DOHH2 (cell line): ENCODE results near the gene MYH11.

ENCODE experiments used
- H3F3A ChIP-seq: fragments of 200-600 bp; sonication (generic), shearing (Covaris generic); 2 replicates; pipeline ENCODE4 v1.6.0; 2016; ENCODE audit warnings: antibody characterized with exemption, mild to moderate bottlenecking; ENCODE audit not compliant: control insufficient read depth, insufficient read depth
- H3K27ac ChIP-seq: fragments of 200-600 bp; sonication (generic); 2 replicates; pipeline ENCODE4 v1.5.1; 2014; ENCODE audit warnings: low read depth, mild to moderate bottlenecking, low read length, moderate library complexity
- H3K27me3 ChIP-seq: fragments of 200-600 bp; sonication (generic); 2 replicates; pipeline ENCODE4 v1.6.1; 2014; ENCODE audit warnings: mild to moderate bottlenecking, low read length, mixed read lengths; ENCODE audit not compliant: control insufficient read depth
- H3K36me3 ChIP-seq: fragments of 200-600 bp; sonication (generic); 2 replicates; pipeline ENCODE4 v1.6.1; 2014; ENCODE audit warnings: mild to moderate bottlenecking, low read length, moderate library complexity, mixed read lengths; ENCODE audit not compliant: control insufficient read depth
- H3K4me1 ChIP-seq: fragments of 200-600 bp; sonication (generic); 2 replicates; pipeline ENCODE4 v1.6.1; 2014; ENCODE audit warnings: mild to moderate bottlenecking, low read length, mixed read lengths; ENCODE audit not compliant: control insufficient read depth
- H3K4me2 ChIP-seq: fragments of 200-600 bp; sonication (generic); 2 replicates; pipeline ENCODE4 v1.6.0; 2014; ENCODE audit warnings: mild to moderate bottlenecking, low read length, moderate library complexity
- H3K4me3 ChIP-seq: fragments of 200-600 bp; sonication (generic); 2 replicates; pipeline ENCODE4 v1.5.1; 2014; ENCODE audit warnings: mild to moderate bottlenecking, low read length, mixed read lengths
- H3K79me2 ChIP-seq: fragments of 200-600 bp; sonication (generic); 2 replicates; pipeline ENCODE4 v1.6.1; 2014; ENCODE audit warnings: mild to moderate bottlenecking, low read length, mixed read lengths; ENCODE audit not compliant: control insufficient read depth
- H3K9me2 ChIP-seq: fragments of 200-600 bp; sonication (generic); replicated peaks from 2 replicates; pipeline ENCODE4 v1.6.1; 2014; ENCODE audit warnings: mild to moderate bottlenecking, low read length, mixed read lengths; ENCODE audit not compliant: control insufficient read depth
- H3K9me3 ChIP-seq: fragments of 200-600 bp; sonication (generic); 2 replicates; pipeline ENCODE4 v1.6.1; 2014; ENCODE audit warnings: antibody characterized with exemption, low read length, mixed read lengths; ENCODE audit not compliant: control insufficient read depth, insufficient read depth
- H4K20me1 ChIP-seq: fragments of 200-600 bp; sonication (generic); 2 replicates; pipeline ENCODE4 v1.6.0; 2014; ENCODE audit warnings: low read depth, mild to moderate bottlenecking, antibody characterized with exemption, low read length, moderate library complexity; ENCODE audit not compliant: control insufficient read depth, insufficient read depth
- CTCF ChIP-seq: fragments of 200-600 bp; sonication (generic); IDR thresholded peaks from one replicate; pipeline ENCODE4 v1.5.1; 2014; ENCODE audit warnings: antibody characterized with exemption, mild to moderate bottlenecking, low read depth, low read length; ENCODE audit not compliant: poor library complexity, severe bottlenecking
- EZH2phosphoT487 ChIP-seq: fragments of 200-600 bp; sonication (generic); IDR thresholded peaks from 2 replicates; pipeline ENCODE4 v1.6.1; 2017; ENCODE audit warnings: borderline replicate concordance, mild to moderate bottlenecking, antibody characterized with exemption, low read length, moderate library complexity, mixed read lengths

MYH11 gene

GRCh38 chr16:15833541-15833940, 23.3 kb downstream of the MYH11 start:
- Histone ChIP-seq H3F3A (no peaks in the 10 kb centered on the region), H4K20me1 (no peaks in the 10 kb centered on the region), H3K9me3 (no peaks in the 10 kb centered on the region), H3K27me3 (no peaks in the 10 kb centered on the region), H3K9me2 (no peaks in the 10 kb centered on the region), H3K79me2 (no peaks in the 10 kb centered on the region), H3K27ac (no peak overlapping the region), H3K36me3 (no peaks in the 10 kb centered on the region), H3K4me2 (no peak overlapping the region), H3K4me3 (no peak overlapping the region), H3K4me1 (peaks cover 18% of the 10 kb centered on the region)
- TF ChIP-seq EZH2phosphoT487 (no peak), CTCF (no peak)

- Histone ChIP-seq H3K27ac (no peak overlapping the region), H3K4me1 (peaks cover 18% of the 10 kb centered on the region), H3F3A (no peaks in the 10 kb centered on the region), H3K9me2 (no peaks in the 10 kb centered on the region), H3K9me3 (no peaks in the 10 kb centered on the region), H3K79me2 (no peaks in the 10 kb centered on the region), H4K20me1 (no peaks in the 10 kb centered on the region), H3K4me3 (no peak overlapping the region), H3K4me2 (no peak overlapping the region), H3K27me3 (no peaks in the 10 kb centered on the region), H3K36me3 (no peaks in the 10 kb centered on the region)
- TF ChIP-seq CTCF (no peak), EZH2phosphoT487 (no peak)
Observed at GRCh38 chr16:15832241-15832640, 24.6 kb downstream of the MYH11 start.

- Histone ChIP-seq H3K36me3 (no peaks in the 10 kb centered on the region), H3K9me3 (no peaks in the 10 kb centered on the region), H3K4me1 (peaks cover 18% of the 10 kb centered on the region), H3K4me3 (no peak overlapping the region), H3F3A (no peaks in the 10 kb centered on the region), H3K4me2 (peak overlapping the region; percentile 43), H3K79me2 (no peaks in the 10 kb centered on the region), H4K20me1 (no peaks in the 10 kb centered on the region), H3K27ac (no peak overlapping the region), H3K27me3 (no peaks in the 10 kb centered on the region), H3K9me2 (no peaks in the 10 kb centered on the region)
- TF ChIP-seq CTCF: no peak
- no peak for TF ChIP-seq EZH2phosphoT487
Observed at GRCh38 chr16:15830832-15831451, 25.9 kb downstream of the MYH11 start.
